HUES6 (cell line): Measurements from ENCODE around the gene FAM209B.
"Not testable (repeated sequence)": the region's sequence is repeated elsewhere in the genome, so short reads cannot be mapped to it uniquely, and the experiment has no call there.

ENCODE experiments used
- H3K27ac ChIP-seq: 2 replicates; pipeline ENCODE4 v1.7.0; 2013; ENCODE audit warnings: low read depth, mild to moderate bottlenecking, low read length, inconsistent platforms
- H3K27me3 ChIP-seq: 2 replicates; pipeline ENCODE4 v1.6.1; 2013; ENCODE audit warnings: low read length; ENCODE audit not compliant: control insufficient read depth, insufficient read depth
- H3K36me3 ChIP-seq: 2 replicates; pipeline ENCODE4 v1.6.1; 2013; ENCODE audit warnings: low read length; ENCODE audit not compliant: control insufficient read depth, insufficient read depth
- H3K4me1 ChIP-seq: 2 replicates; pipeline ENCODE4 v1.6.1; 2013; ENCODE audit warnings: low read length; ENCODE audit not compliant: control insufficient read depth, insufficient read depth
- H3K4me3 ChIP-seq: 2 replicates; pipeline ENCODE4 v1.5.1; 2013; ENCODE audit warnings: low read depth, low read length
- H3K9ac ChIP-seq: one replicate; pipeline ENCODE4 v1.6.1; 2013; ENCODE audit warnings: mild to moderate bottlenecking, low read length
- H3K9me3 ChIP-seq: 2 replicates; pipeline ENCODE4 v1.6.1; 2013; ENCODE audit warnings: low read depth, low read length; ENCODE audit not compliant: control insufficient read depth, insufficient read depth

Gene FAM209B

GRCh38 chr20:56532946-56533345 lies at the start of gene FAM209B:
Gene FAM209B, plus strand, starts transcription at chr20:56533246. Its CDS starts 96 bp downstream, at chr20:56533342.
- H3K9ac ChIP-seq, H3K4me3 ChIP-seq, H3K9me3 ChIP-seq, H3K36me3 ChIP-seq, H3K4me1 ChIP-seq, H3K27me3 ChIP-seq, H3K27ac ChIP-seq: not testable (repeated sequence)

- H3K9me3 ChIP-seq: no peaks in the 10 kb centered on the region
- no peaks in the 10 kb centered on the region for H3K27me3 ChIP-seq
- H3K36me3 ChIP-seq: peaks cover 76% of the 10 kb centered on the region
- no peak overlapping the region for H3K27ac ChIP-seq
- no peak overlapping the region for H3K9ac ChIP-seq
- H3K4me3 ChIP-seq: no peak overlapping the region
- H3K4me1 ChIP-seq: no peaks in the 10 kb centered on the region
Observed at GRCh38 chr20:56483970-56484369, 49.1 kb upstream of the FAM209B start.

- no peak overlapping the region for H3K27ac ChIP-seq
- H3K9me3 ChIP-seq: no peaks in the 10 kb centered on the region
- H3K4me1 ChIP-seq: no peaks in the 10 kb centered on the region
- H3K36me3 ChIP-seq: peaks cover 72% of the 10 kb centered on the region
- H3K4me3 ChIP-seq: no peak overlapping the region
- no peak overlapping the region for H3K9ac ChIP-seq
- no peaks in the 10 kb centered on the region for H3K27me3 ChIP-seq
Observed at GRCh38 chr20:56487216-56487615, 45.8 kb upstream of the FAM209B start.

- Histone ChIP-seq H3K27ac (no peak overlapping the region), H3K9ac (no peak overlapping the region), H3K27me3 (no peaks in the 10 kb centered on the region), H3K9me3 (no peaks in the 10 kb centered on the region), H3K36me3 (peaks cover 63% of the 10 kb centered on the region), H3K4me3 (no peak overlapping the region), H3K4me1 (no peaks in the 10 kb centered on the region)
Observed at GRCh38 chr20:56488566-56488965, 44.5 kb upstream of the FAM209B start.

- Histone ChIP-seq H3K36me3 (peaks cover 14% of the 10 kb centered on the region), H3K4me1 (no peaks in the 10 kb centered on the region), H3K9me3 (0 out of 2 replicates have a peak, but pooled peaks cover 4% of the 10 kb centered on the region), H3K4me3 (no peak overlapping the region), H3K9ac (no peak overlapping the region), H3K27me3 (no peaks in the 10 kb centered on the region), H3K27ac (no peak overlapping the region)
Observed at GRCh38 chr20:56501116-56501515, 31.9 kb upstream of the FAM209B start.

GRCh38 chr20:56503916-56504315 lies 29.1 kb upstream of the FAM209B start:
- Histone ChIP-seq H3K9me3 (no peaks in the 10 kb centered on the region), H3K27ac (no peak overlapping the region), H3K27me3 (no peaks in the 10 kb centered on the region), H3K36me3 (no peaks in the 10 kb centered on the region), H3K4me1 (no peaks in the 10 kb centered on the region), H3K9ac (no peak overlapping the region), H3K4me3 (no peak overlapping the region)

- Histone ChIP-seq H3K36me3 (no peaks in the 10 kb centered on the region), H3K9me3 (no peaks in the 10 kb centered on the region), H3K9ac (no peak overlapping the region), H3K27me3 (no peaks in the 10 kb centered on the region), H3K4me1 (no peaks in the 10 kb centered on the region), H3K27ac (no peak overlapping the region), H3K4me3 (no peak overlapping the region)
Observed at GRCh38 chr20:56504373-56505005, 28.6 kb upstream of the FAM209B start.

- H3K27me3 ChIP-seq: no peaks in the 10 kb centered on the region
- no peak overlapping the region for H3K4me3 ChIP-seq
- H3K9me3 ChIP-seq: no peaks in the 10 kb centered on the region
- no peaks in the 10 kb centered on the region for H3K4me1 ChIP-seq
- H3K36me3 ChIP-seq: no peaks in the 10 kb centered on the region
- H3K27ac ChIP-seq: no peak overlapping the region
- no peak overlapping the region for H3K9ac ChIP-seq
Observed at GRCh38 chr20:56506103-56506502, 26.9 kb upstream of the FAM209B start.

- H3K9ac ChIP-seq: no peak overlapping the region
- peaks cover 6% of the 10 kb centered on the region; the same call in 1 of the 2 replicates for H3K4me1 ChIP-seq
- peaks cover 22% of the 10 kb centered on the region for H3K36me3 ChIP-seq
Observed at GRCh38 chr20:56511926-56512325, 21.1 kb upstream of the FAM209B start.

GRCh38 chr20:56513161-56514150 lies 19.6 kb upstream of the FAM209B start:
- Histone ChIP-seq H3K36me3 (peaks cover 37% of the 10 kb centered on the region), H3K4me3 (no peak overlapping the region), H3K9ac (no peak overlapping the region), H3K4me1 (peaks cover 6% of the 10 kb centered on the region; the same call in 1 of the 2 replicates), H3K27ac (no peak overlapping the region), H3K27me3 (no peaks in the 10 kb centered on the region), H3K9me3 (no peaks in the 10 kb centered on the region; the same call in 1 of the 2 replicates)

More at GRCh38 chr20:56511926-56512325, 21.1 kb upstream of the FAM209B start:
- H3K9me3 ChIP-seq: no peaks in the 10 kb centered on the region
- no peak overlapping the region for H3K27ac ChIP-seq
- no peak overlapping the region for H3K4me3 ChIP-seq
- H3K27me3 ChIP-seq: no peaks in the 10 kb centered on the region

- no peaks in the 10 kb centered on the region for H3K27me3 ChIP-seq
- H3K9me3 ChIP-seq: peaks cover 29% of the 10 kb centered on the region
- H3K4me3 ChIP-seq: no peak overlapping the region
- H3K36me3 ChIP-seq: peaks cover 61% of the 10 kb centered on the region
- no peak overlapping the region for H3K27ac ChIP-seq
- no peak overlapping the region for H3K9ac ChIP-seq
- peaks cover 6% of the 10 kb centered on the region; the same call in 1 of the 2 replicates for H3K4me1 ChIP-seq
Observed at GRCh38 chr20:56516631-56517030, 16.4 kb upstream of the FAM209B start.
